HCT116 (cell line): Measurements from ENCODE around the gene PLD4. TPM values are rescaled to one million over a fixed set of nuclear protein-coding genes. Genes with fewer than 3 reads are reported as not detected.

ENCODE experiments used
- ATAC-seq: fragments of 200-7000 bp; cut with Tn5 transposase; 2 replicates; pipeline ENCODE4 v1.9.1; 2020; ENCODE audit warnings: mild to moderate bottlenecking, moderate library complexity
- BruUV-seq: library from RNA; stranded (reverse); fragments of 400-500 nt; replicated peaks from 2 replicates; lab custom pipeline; 2021; lab: Mats Ljungman, UMichigan
- CTCF ChIA-PET: fragments of 300-600 bp; sonication (Branson Sonifier 250); formaldehyde crosslinking; loops from one replicate; lab custom pipeline; 2021; ENCODE audit warnings: antibody characterized with exemption; lab: Charles Lee
- POLR2A ChIA-PET: fragments of 300-600, 350-600 bp; sonication (Branson Sonifier 250); formaldehyde crosslinking; loops from one replicate; lab custom pipeline; 2021; ENCODE audit warnings: antibody characterized with exemption; lab: Charles Lee
- RAD21 ChIA-PET, 2 experiments: fragments of 300-600 bp; sonication (Branson Sonifier 250); formaldehyde crosslinking; loops; one replicate each; lab custom pipeline; 2023; ENCODE audit warnings: low total read pairs in 2 of 2; ENCODE audit not compliant: uncharacterized antibody in 2 of 2, unreplicated experiment in 2 of 2, low non-redundant PET in 1 of 2; lab: Charles Lee
- DNase-seq: peaks from one replicate; pipeline ENCODE4 v3.0.0-alpha.2; 2010; ENCODE audit warnings: low read depth, low spot score
- H2AFZ ChIP-seq: fragments of 200-600 bp; shearing (Covaris generic), sonication (generic); 2 replicates; pipeline ENCODE4 v1.6.1; 2017; ENCODE audit warnings: low read depth, mixed run types, mixed read lengths, antibody characterized with exemption, low read length; ENCODE audit not compliant: poor library complexity, severe bottlenecking
- H3K27ac ChIP-seq: 2 replicates; pipeline ENCODE4 v1.5.1; 2012; ENCODE audit warnings: low read depth, low read length
- H3K27me3 ChIP-seq: fragments of 200-600 bp; sonication (generic); 2 replicates; pipeline ENCODE4 v1.6.1; 2016; ENCODE audit warnings: mixed run types, low read length, mixed read lengths; ENCODE audit not compliant: insufficient read depth
- H3K36me3 ChIP-seq, 2 experiments: fragments of 200-500 bp in 1 of 2; fragments of 200-600 bp in 1 of 2; sonication (Bioruptor generic) in 1 of 2; sonication (generic) in 1 of 2; 2 replicates each; pipeline versions ENCODE4 v1.5.1 to v1.6.1; 2014 to 2016; ENCODE audit warnings: low read length in 2 of 2, inconsistent platforms in 1 of 2, mixed read lengths in 1 of 2, mixed run types in 1 of 2; ENCODE audit not compliant: insufficient read depth in 2 of 2, control insufficient read depth in 1 of 2
- H3K4me1 ChIP-seq, 2 experiments: fragments of 200-600 bp in 1 of 2; sonication (generic) in 1 of 2; 2 replicates each; pipeline versions ENCODE4 v1.5.1 to v1.6.1; 2012 to 2017; ENCODE audit warnings: low read length in 2 of 2, inconsistent platforms in 1 of 2, mild to moderate bottlenecking in 1 of 2, mixed read lengths in 1 of 2, mixed run types in 1 of 2, moderate library complexity in 1 of 2; ENCODE audit not compliant: insufficient read depth in 2 of 2, control insufficient read depth in 1 of 2
- H3K4me2 ChIP-seq: fragments of 200-600 bp; sonication (generic); 2 replicates; pipeline ENCODE4 v1.6.1; 2017; ENCODE audit warnings: mixed run types, low read length, mixed read lengths
- H3K4me3 ChIP-seq, 2 experiments: fragments of 200-600 bp in 1 of 2; sonication (generic) in 1 of 2; replicated peaks in 1 of 2; 2 replicates each; pipeline ENCODE4 v1.5.1; 2011 to 2016; ENCODE audit warnings: low read length in 2 of 2, control low read depth in 1 of 2, low read depth in 1 of 2, mild to moderate bottlenecking in 1 of 2, mixed read lengths in 1 of 2, mixed run types in 1 of 2
- H3K79me2 ChIP-seq: fragments of 200-600 bp; sonication (generic); 2 replicates; pipeline ENCODE4 v1.6.1; 2017; ENCODE audit warnings: mild to moderate bottlenecking, mixed run types, low read length, moderate library complexity, mixed read lengths; ENCODE audit not compliant: insufficient read depth
- H3K9ac ChIP-seq: fragments of 200-600 bp; sonication (generic); 2 replicates; pipeline ENCODE4 v1.6.1; 2016; ENCODE audit warnings: low read length, mixed read lengths
- H3K9me2 ChIP-seq: fragments of 200-600 bp; sonication (generic), shearing (Covaris generic); 2 replicates; pipeline ENCODE4 v1.6.1; 2017; ENCODE audit warnings: mixed run types, mild to moderate bottlenecking, moderate library complexity; ENCODE audit not compliant: insufficient read depth
- H3K9me3 ChIP-seq, 2 experiments: fragments of 200-500 bp in 1 of 2; fragments of 200-600 bp in 1 of 2; sonication (Bioruptor generic) in 1 of 2; sonication (generic) in 1 of 2; 2 replicates each; pipeline ENCODE4 v1.6.1; 2014 to 2017; ENCODE audit warnings: low read length in 2 of 2, mixed read lengths in 2 of 2, inconsistent platforms in 1 of 2, low read depth in 1 of 2, mild to moderate bottlenecking in 1 of 2, mixed run types in 1 of 2, moderate library complexity in 1 of 2; ENCODE audit not compliant: control insufficient read depth in 1 of 2, insufficient read depth in 1 of 2
- H4K20me1 ChIP-seq: fragments of 200-600 bp; sonication (generic), shearing (Covaris generic); 2 replicates; pipeline ENCODE4 v1.6.1; 2017; ENCODE audit warnings: mixed run types, mild to moderate bottlenecking, moderate library complexity; ENCODE audit not compliant: insufficient read depth
- CTCF ChIP-seq, 3 experiments: fragments of 200-600 bp in 1 of 3; sonication (generic) in 1 of 3; IDR thresholded peaks in 2 of 3; conservative IDR thresholded peaks in 1 of 3; 2 replicates each; pipeline ENCODE4 v1.5.1; 2012 to 2017; ENCODE audit warnings: low read depth in 2 of 3, low read length in 2 of 3, antibody characterized with exemption in 1 of 3, borderline replicate concordance in 1 of 3, control low read depth in 1 of 3, mild to moderate bottlenecking in 1 of 3, mixed read lengths in 1 of 3, mixed run types in 1 of 3, moderate library complexity in 1 of 3; ENCODE audit not compliant: insufficient read depth in 1 of 3
- ELF1 ChIP-seq: IDR thresholded peaks from 2 replicates; pipeline ENCODE4 v1.6.1; 2012; ENCODE audit warnings: low read depth, borderline replicate concordance
- intact Hi-C: fragments of 100-400 bp; cut with micrococcal nuclease; formaldehyde crosslinking; loops from 2 replicates; pipeline ENCODE4 v1.10.0; 2022
- total RNA-seq: library from RNA; stranded (reverse); gene quantifications from one replicate; pipeline ENCODE4 v1.2.1, GENCODE V29; 2021; ENCODE audit not compliant: unreplicated experiment

Gene PLD4
- total RNA-seq, 1 experiment from 2014 or later, result 0.12 TPM

GRCh38 chr14:104895207-104895785 lies 29.4 kb upstream of the PLD4 start:
- no peaks in the 10 kb centered on the region for H4K20me1 ChIP-seq
- H3K9ac ChIP-seq, result no peak overlapping the region
- TF ChIP-seq CTCF (IDR thresholded peaks at IDR 0.05 in 2 of 3, conservative IDR thresholded peaks at IDR 0.05 in 1 of 3; ENCODE audit: borderline replicate concordance in 1 of 3, insufficient read depth in 1 of 3, low read depth in 2 of 3, low read length in 2 of 3), result 0 out of 6 replicates have a peak, but pooled peaks of 1 of the 3 experiments have one; percentile 17
- no peak for TF ChIP-seq ELF1
- intact Hi-C loops, result no loop called here
- H3K9me3 ChIP-seq, result no peaks in the 10 kb centered on the region
- no peaks in the 10 kb centered on the region for H3K9me2 ChIP-seq
- no peak overlapping the region for H3K4me3 ChIP-seq
- ChIA-PET CTCF (interaction anchor here (1.2 kb wide), 2 partner anchors 68 to 151 kb away, joined by 3 to 4 read pairs; no protein-coding TSS in a partner anchor), POLR2A (no interaction called here), RAD21 (interaction anchor here in 1 of 2 experiments (1.1 kb wide), 1 partner anchor 69 kb away, joined by 3 read pairs; no protein-coding TSS in a partner anchor)
- no peak overlapping the region for H3K27ac ChIP-seq
- H3K27me3 ChIP-seq, result no peaks in the 10 kb centered on the region
- ATAC-seq, result no peak
- H3K4me2 ChIP-seq, result no peak overlapping the region
- 0 out of 4 replicates have a peak, but pooled peaks cover 0 to 3% of the 10 kb centered on the region in 2 experiments for H3K36me3 ChIP-seq
- no TSS peak for BruUV-seq
- no peaks in the 10 kb centered on the region for H3K79me2 ChIP-seq
- H3K4me1 ChIP-seq, result peaks cover 0 to 8% of the 10 kb centered on the region in 2 experiments; a peak in 1 of 4 replicates
- no peak overlapping the region for H2AFZ ChIP-seq
- DNase-seq, result no peak
